H1 (cell line): ENCODE data around the gene LEFTY1. TPM values are rescaled to one million over a fixed set of nuclear protein-coding genes. Genes with fewer than 3 reads are reported as not detected.

ENCODE experiments used
- CTCF ChIA-PET: fragments of 300-600 bp; sonication (Branson Sonifier 250); formaldehyde crosslinking; loops from one replicate; lab custom pipeline; 2021; ENCODE audit not compliant: partially characterized antibody; lab: Charles Lee
- POLR2A ChIA-PET: fragments of 300-600 bp; sonication (Branson Sonifier 250); formaldehyde crosslinking; loops from one replicate; lab custom pipeline; 2021; ENCODE audit warnings: inconsistent platforms; ENCODE audit not compliant: partially characterized antibody; lab: Charles Lee
- DNase-seq, 2 experiments: peaks; one replicate each; pipeline versions ENCODE4 v3.0.0 to v3.0.0-alpha.2; 2010 to 2022; ENCODE audit warnings: low spot score in 2 of 2, low read depth in 1 of 2, mixed read lengths in 1 of 2
- FAIRE-seq: peaks from 2 replicates; lab custom pipeline; 2011; peaks lifted over from hg19 to GRCh38; lab: Jason Lieb, UNC
- H2AFZ ChIP-seq: 2 replicates; pipeline ENCODE4 v1.8.1; 2012; ENCODE audit warnings: low read length, inconsistent platforms
- H2AK5ac ChIP-seq: 2 replicates; pipeline ENCODE4 v1.6.1; 2013; ENCODE audit warnings: low read depth, low read length
- H2BK120ac ChIP-seq: replicated peaks from 2 replicates; pipeline ENCODE3; 2013; ENCODE audit warnings: low read depth, low read length, inconsistent platforms
- H2BK12ac ChIP-seq: 2 replicates; pipeline ENCODE4 v1.6.1; 2013; ENCODE audit warnings: low read depth, low read length
- H2BK15ac ChIP-seq: 2 replicates; pipeline ENCODE4 v1.6.1; 2013; ENCODE audit warnings: low read length
- H2BK20ac ChIP-seq: 2 replicates; pipeline ENCODE4 v1.6.1; 2013; ENCODE audit warnings: low read length
- H2BK5ac ChIP-seq: 2 replicates; pipeline ENCODE4 v1.6.1; 2013; ENCODE audit warnings: low read depth, low read length
- H3K14ac ChIP-seq: 2 replicates; pipeline ENCODE4 v1.6.1; 2013; ENCODE audit warnings: inconsistent platforms; ENCODE audit not compliant: insufficient read length
- H3K18ac ChIP-seq: 2 replicates; pipeline ENCODE4 v1.6.1; 2013; ENCODE audit warnings: low read length; ENCODE audit errors: extremely low read depth
- H3K23ac ChIP-seq: 2 replicates; pipeline ENCODE4 v1.6.1; 2013; ENCODE audit warnings: inconsistent platforms; ENCODE audit not compliant: insufficient read length
- H3K23me2 ChIP-seq: 2 replicates; pipeline ENCODE4 v1.6.1; 2013; ENCODE audit warnings: low read depth, low read length
- H3K27ac ChIP-seq: 2 replicates; pipeline ENCODE4 v1.6.1; 2011; ENCODE audit warnings: low read depth, low read length, inconsistent platforms
- H3K27me3 ChIP-seq, 4 experiments: replicated peaks in 1 of 4; 1 replicate in 1 of 4; 2 replicates in 3 of 4; pipeline versions ENCODE4 v1.6.1 to v1.8.1; 2011 to 2013; ENCODE audit warnings: low read length in 3 of 4, mild to moderate bottlenecking in 3 of 4, inconsistent platforms in 2 of 4, mixed read lengths in 2 of 4, moderate library complexity in 1 of 4; ENCODE audit not compliant: control insufficient read depth in 3 of 4, insufficient read depth in 3 of 4; ENCODE audit errors: extremely low read depth in 1 of 4
- H3K36me3 ChIP-seq, 4 experiments: 2 replicates each; pipeline versions ENCODE4 v1.6.1 to v1.8.1; 2011 to 2013; ENCODE audit warnings: mild to moderate bottlenecking in 4 of 4, low read length in 3 of 4, moderate library complexity in 2 of 4, control low read depth in 1 of 4, inconsistent platforms in 1 of 4; ENCODE audit not compliant: insufficient read depth in 4 of 4, control insufficient read depth in 2 of 4
- H3K4ac ChIP-seq: replicated peaks from 2 replicates; pipeline ENCODE3; 2013; ENCODE audit warnings: low read length, low read depth, mixed read lengths, inconsistent platforms; ENCODE audit not compliant: insufficient read length
- H3K4me1 ChIP-seq, 4 experiments: replicated peaks in 1 of 4; 1 replicate in 1 of 4; 2 replicates in 3 of 4; pipeline versions ENCODE4 v1.6.1 to v1.8.1; 2011 to 2013; ENCODE audit warnings: low read length in 3 of 4, inconsistent platforms in 2 of 4, mixed read lengths in 1 of 4; ENCODE audit not compliant: insufficient read depth in 4 of 4, control insufficient read depth in 3 of 4
- H3K4me2 ChIP-seq, 2 experiments: 2 replicates each; pipeline versions ENCODE4 v1.6.1 to v1.8.1; 2011 to 2013; ENCODE audit warnings: low read depth in 2 of 2, low read length in 2 of 2, control low read depth in 1 of 2, inconsistent platforms in 1 of 2, mild to moderate bottlenecking in 1 of 2; ENCODE audit not compliant: insufficient read depth in 1 of 2
- H3K4me3 ChIP-seq, 4 experiments: fragments of 200-600, 300-600 bp in 1 of 4; sonication (generic), shearing (Covaris generic), sonication (Bioruptor Twin) in 1 of 4; 2 replicates each; pipeline versions ENCODE4 v1.5.1 to v1.8.1; 2011 to 2016; ENCODE audit warnings: low read length in 4 of 4, low read depth in 3 of 4, control low read depth in 2 of 4, inconsistent platforms in 2 of 4, mild to moderate bottlenecking in 2 of 4, mixed read lengths in 1 of 4, moderate library complexity in 1 of 4; ENCODE audit not compliant: insufficient read depth in 2 of 4; ENCODE audit errors: extremely low read depth in 1 of 4
- H3K56ac ChIP-seq: replicated peaks from 2 replicates; pipeline ENCODE3; 2013; ENCODE audit warnings: low read depth, mild to moderate bottlenecking, mixed read lengths, low read length, inconsistent platforms; ENCODE audit not compliant: insufficient read length
- H3K79me1 ChIP-seq: 2 replicates; pipeline ENCODE4 v1.6.1; 2013; ENCODE audit warnings: low read depth, low read length, control low read depth
- H3K79me2 ChIP-seq, 2 experiments: 2 replicates each; pipeline versions ENCODE4 v1.6.1 to v1.8.1; 2012 to 2013; ENCODE audit warnings: low read length in 2 of 2, mild to moderate bottlenecking in 2 of 2, inconsistent platforms in 1 of 2; ENCODE audit not compliant: insufficient read depth in 2 of 2, control insufficient read depth in 1 of 2
- H3K9ac ChIP-seq, 4 experiments: replicated peaks in 1 of 4; 1 replicate in 1 of 4; 2 replicates in 3 of 4; pipeline versions ENCODE4 v1.6.1 to v1.8.1; 2011 to 2013; ENCODE audit warnings: low read depth in 3 of 4, low read length in 3 of 4, control low read depth in 2 of 4, mild to moderate bottlenecking in 2 of 4, moderate library complexity in 2 of 4, inconsistent platforms in 1 of 4; ENCODE audit errors: extremely low read depth in 1 of 4
- H3K9me3 ChIP-seq, 2 experiments: 2 replicates each; pipeline versions ENCODE4 v1.6.1 to v1.8.1; 2012 to 2013; ENCODE audit warnings: mild to moderate bottlenecking in 2 of 2, moderate library complexity in 2 of 2, control low read depth in 1 of 2, inconsistent platforms in 1 of 2, low read depth in 1 of 2, low read length in 1 of 2, mixed read lengths in 1 of 2; ENCODE audit not compliant: insufficient read depth in 2 of 2
- H4K20me1 ChIP-seq, 2 experiments: replicated peaks in 1 of 2; 2 replicates each; pipeline versions ENCODE3 to v1.8.1; 2011 to 2013; ENCODE audit warnings: inconsistent platforms in 2 of 2, low read length in 2 of 2, mild to moderate bottlenecking in 1 of 2; ENCODE audit not compliant: insufficient read depth in 2 of 2, control insufficient read depth in 1 of 2
- H4K5ac ChIP-seq: 2 replicates; pipeline ENCODE4 v1.6.1; 2013; ENCODE audit warnings: low read length, low read depth, mixed read lengths, inconsistent platforms; ENCODE audit not compliant: insufficient read length
- H4K8ac ChIP-seq: 2 replicates; pipeline ENCODE4 v1.8.0; 2013; ENCODE audit warnings: mild to moderate bottlenecking, moderate library complexity, low read length, inconsistent platforms; ENCODE audit not compliant: insufficient read depth; ENCODE audit errors: extremely low read depth
- H4K91ac ChIP-seq: replicated peaks from 2 replicates; pipeline ENCODE3; 2013; ENCODE audit warnings: low read length, mixed read lengths, inconsistent platforms; ENCODE audit not compliant: insufficient read length
- HDAC6 ChIP-seq: IDR thresholded peaks from one replicate; pipeline ENCODE4 v1.7.1; 2012; ENCODE audit warnings: low read depth, mild to moderate bottlenecking, inconsistent platforms, low read length, moderate library complexity
- SAP30 ChIP-seq: fragments of 300-600 bp; sonication (generic); IDR thresholded peaks from 2 replicates; pipeline ENCODE4 v1.7.1; 2012; ENCODE audit warnings: low read length, moderate library complexity, mild to moderate bottlenecking, inconsistent platforms; ENCODE audit not compliant: insufficient read depth, insufficient replicate concordance
- TEAD4 ChIP-seq: IDR thresholded peaks from 2 replicates; pipeline ENCODE4 v1.6.1; 2012; ENCODE audit warnings: low read depth, low read length, inconsistent platforms, mixed read lengths
- YY1 ChIP-seq: IDR thresholded peaks from 2 replicates; pipeline ENCODE4 v1.6.1; 2011; ENCODE audit warnings: low read depth, mild to moderate bottlenecking, low read length
- WGBS, 2 experiments: shearing (Covaris generic) in 1 of 2; methylation state at CpG; one replicate each; pipeline versions ENCODE4 v1.1.6 to v1.1.7; 2013 to 2015; ENCODE audit warnings: low lambda C conversion rate in 2 of 2, mixed read lengths in 2 of 2, inconsistent platforms in 1 of 2, low coverage in 1 of 2, missing lambda C conversion rate in 1 of 2; ENCODE audit not compliant: insufficient replicate concordance in 2 of 2, insufficient coverage in 1 of 2, insufficient read length in 1 of 2; ENCODE audit errors: extremely low coverage in 1 of 2, missing lambda C conversion rate in 1 of 2; 5-methylcytosine and 5-hydroxymethylcytosine counted together
- polyA plus RNA-seq, 7 experiments: library from polyadenylated mRNA; depleted of rRNA in 3 of 7; stranded (reverse) in 5 of 7; unstranded in 2 of 7; fragments of >200 nt in 5 of 7; fragments of 200-250 nt in 2 of 7; gene quantifications; 1 replicate in 5 of 7; 2 replicates in 1 of 7; 4 replicates in 1 of 7; pipeline versions ENCODE4 v1.2.1 to v1.2.3, GENCODE V29; 2011 to 2013; ENCODE audit warnings: missing spikeins in 2 of 7, mixed read lengths in 2 of 7
- total RNA-seq: library from RNA; stranded (reverse); fragmentation: NEBNext Ultra II Directional; extraction: Animal tissue kit (Norgen Biotek cat#: 25700); gene quantifications from 2 replicates; pipeline ENCODE4 v1.2.1, GENCODE V29; 2021

Gene LEFTY1
- total and polyA plus RNA-seq, 2 of the 8 experiments (the other 6 are each of a cell fraction or from before 2014, with no cell fraction given), result 4.5 to 11.7 TPM

DNA sequence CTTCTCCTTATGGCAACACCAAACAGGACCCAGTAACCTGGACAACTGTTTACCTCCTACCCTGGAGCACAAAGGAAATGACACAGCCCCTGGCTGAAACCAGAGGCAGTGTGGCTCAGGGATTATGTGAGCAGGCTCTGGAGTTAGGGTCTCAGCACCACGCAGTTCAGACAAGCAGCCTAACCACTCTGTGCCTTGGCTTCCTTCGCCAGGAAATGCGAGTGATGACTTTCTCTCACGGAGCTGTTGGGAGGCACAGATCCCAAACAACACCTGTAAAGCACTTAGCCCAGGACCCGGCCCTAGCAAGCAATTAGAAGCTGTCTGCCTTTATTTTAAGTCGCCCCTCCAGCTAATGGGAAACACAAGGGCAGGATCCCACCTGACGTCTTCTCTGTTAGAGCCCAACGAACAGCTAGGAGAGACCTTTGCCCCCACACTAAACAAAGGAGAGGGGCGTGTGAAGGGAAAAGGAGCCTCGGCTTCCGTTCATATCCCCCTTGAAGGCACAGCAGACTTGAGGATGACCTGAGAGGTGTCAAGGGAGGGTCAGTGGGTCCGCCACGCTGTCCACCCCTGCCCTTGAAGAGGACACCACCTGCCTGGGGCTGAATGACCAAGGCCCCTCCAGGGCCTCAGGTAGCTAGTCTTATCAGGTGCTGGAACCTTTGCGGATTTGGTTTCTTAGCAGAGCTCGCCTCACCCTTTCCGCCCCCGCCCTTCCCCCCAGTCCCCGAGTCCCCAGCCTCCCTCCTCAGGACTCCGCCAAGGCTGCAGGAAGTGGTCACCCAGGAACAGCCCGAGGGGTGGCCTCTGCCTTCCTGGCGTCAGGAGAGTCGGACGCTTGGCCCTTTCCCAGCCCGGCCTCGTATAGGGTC, 7.6 kb downstream of the LEFTY1 start:
- Histone ChIP-seq H3K4me2 (peak overlapping the region; percentile 76 to 90), H3K23ac (no peak overlapping the region), H3K9ac (peak overlapping the region in 3 of 4 experiments; percentile 38 to 53 (median 48); a peak in 5 of 7 replicates), H2BK20ac (0 out of 2 replicates have a peak overlapping the region, but pooled peaks have one; percentile 40), H2BK5ac (peak overlapping the region; percentile 8), H2BK15ac (peak overlapping the region; percentile 93; the same call in 1 of the 2 replicates), H3K18ac (peak overlapping the region; percentile 72), H3K4me1 (peaks cover 9 to 20% (median 14%) of the 10 kb centered on the region in 4 experiments), H4K5ac (peak overlapping the region; percentile 35), H3K79me1 (peaks cover 16% of the 10 kb centered on the region; the same call in 1 of the 2 replicates), H3K4me3 (peak overlapping the region; percentile 53 to 92 (median 78))
- FAIRE-seq, result no peak
- peak; percentile 5 for TF ChIP-seq SAP30
- no peak for TF ChIP-seq TEAD4
- no peak for TF ChIP-seq YY1
- TF ChIP-seq HDAC6, result no peak
- TF ChIP-seq, all 59 proteins: peak for 1
- CTCF ChIA-PET, result interaction anchor here (1.0 to 21.3 kb wide), 20 partner anchors 7 to 407 kb away, joined by 3 to 406 read pairs (median 4); partner anchors contain the start of gene LEFTY1
- Histone ChIP-seq H4K91ac (peak overlapping the region; percentile 8), H3K4ac (peak overlapping the region; percentile 91), H3K14ac (no peak overlapping the region), H3K27me3 (peaks cover 0 to 13% (median 6%) of the 10 kb centered on the region in 4 experiments; a peak in 4 of 7 replicates), H3K79me2 (peaks cover 0 to 13% of the 10 kb centered on the region in 2 experiments; a peak in 2 of 4 replicates), H4K20me1 (peaks cover 2 to 10% of the 10 kb centered on the region in 2 experiments), H3K36me3 (no peaks in the 10 kb centered on the region; a peak in 1 of 8 replicates), H3K23me2 (peaks cover 9% of the 10 kb centered on the region; the same call in 1 of the 2 replicates), H4K8ac (peak overlapping the region; percentile 82; the same call in 1 of the 2 replicates), H2AFZ (no peak overlapping the region), H3K27ac (no peak overlapping the region), H2BK12ac (no peak overlapping the region), H2AK5ac (no peak overlapping the region; the same call in 1 of the 2 replicates), H3K56ac (peak overlapping the region; percentile 46), H3K9me3 (no peaks in the 10 kb centered on the region), H2BK120ac (no peak overlapping the region)
- DNase-seq, result no peak
- POLR2A ChIA-PET, result interaction anchor here (0.6 to 4.9 kb wide), 21 partner anchors 9 to 453 kb away, joined by 3 to 63 read pairs (median 5); partner anchors contain the start of genes H3-3A, LEFTY1, LEFTY2 and PYCR2
- 14% methylated on average over 19 of the region's 25 CpGs; no CpG with 5 or more reads in 1 of the 2 experiments for WGBS, 2 experiments
